Measurements from ENCODE around the gene NR2C2AP. TPM values are rescaled to one million over a fixed set of nuclear protein-coding genes. Genes with fewer than 3 reads are reported as not detected.

NR2C2AP gene
- total and polyA plus RNA-seq, 8 donors: 6.8 to 19.1 (median 9.2) TPM

DNA sequence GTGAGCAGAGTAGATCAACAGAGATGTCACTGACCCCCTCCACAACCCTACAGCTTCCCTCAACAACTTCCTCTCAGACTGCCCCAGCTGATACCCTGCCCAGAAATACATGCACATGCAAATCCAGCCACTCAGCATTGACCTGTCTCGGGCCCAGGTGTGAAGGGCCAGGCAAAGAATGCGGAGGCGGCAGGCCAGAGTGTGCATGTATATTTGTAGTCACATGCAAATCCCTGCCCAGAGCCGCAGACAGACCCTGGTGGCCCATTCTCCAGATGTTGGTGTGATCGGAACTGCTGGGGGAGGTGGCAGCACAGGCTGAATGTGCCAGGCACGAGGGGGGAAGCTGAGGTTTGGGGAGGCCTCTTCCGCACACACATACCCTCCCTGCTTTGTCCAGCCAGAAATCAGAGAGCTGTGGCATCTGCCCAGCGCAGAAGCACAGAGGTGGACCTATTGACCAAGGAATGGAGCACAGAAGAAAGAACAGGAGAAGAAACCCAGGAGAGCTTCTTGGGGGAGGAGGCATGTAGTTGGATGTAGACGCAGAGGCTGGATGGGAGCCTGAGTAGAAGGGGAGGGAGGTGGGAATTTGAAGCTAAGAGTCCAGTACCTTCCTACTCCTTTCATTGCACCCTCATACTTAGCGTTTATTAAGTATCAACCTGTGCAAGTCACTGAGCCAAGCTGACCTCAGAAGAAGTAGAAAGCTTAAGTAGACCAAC, 47.6 kb downstream of the NR2C2AP start:
- intact Hi-C loops (cut with DNase I): no loop called here
- TF ChIP-seq, protein P1, sequence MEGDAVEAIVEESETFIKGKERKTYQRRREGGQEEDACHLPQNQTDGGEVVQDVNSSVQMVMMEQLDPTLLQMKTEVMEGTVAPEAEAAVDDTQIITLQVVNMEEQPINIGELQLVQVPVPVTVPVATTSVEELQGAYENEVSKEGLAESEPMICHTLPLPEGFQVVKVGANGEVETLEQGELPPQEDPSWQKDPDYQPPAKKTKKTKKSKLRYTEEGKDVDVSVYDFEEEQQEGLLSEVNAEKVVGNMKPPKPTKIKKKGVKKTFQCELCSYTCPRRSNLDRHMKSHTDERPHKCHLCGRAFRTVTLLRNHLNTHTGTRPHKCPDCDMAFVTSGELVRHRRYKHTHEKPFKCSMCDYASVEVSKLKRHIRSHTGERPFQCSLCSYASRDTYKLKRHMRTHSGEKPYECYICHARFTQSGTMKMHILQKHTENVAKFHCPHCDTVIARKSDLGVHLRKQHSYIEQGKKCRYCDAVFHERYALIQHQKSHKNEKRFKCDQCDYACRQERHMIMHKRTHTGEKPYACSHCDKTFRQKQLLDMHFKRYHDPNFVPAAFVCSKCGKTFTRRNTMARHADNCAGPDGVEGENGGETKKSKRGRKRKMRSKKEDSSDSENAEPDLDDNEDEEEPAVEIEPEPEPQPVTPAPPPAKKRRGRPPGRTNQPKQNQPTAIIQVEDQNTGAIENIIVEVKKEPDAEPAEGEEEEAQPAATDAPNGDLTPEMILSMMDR (IDR thresholded peaks at IDR 0.05): no peak
- no peak overlapping the region for H3K27ac ChIP-seq
- no peaks in the 10 kb centered on the region for H3K27me3 ChIP-seq
- FAIRE-seq: no peak
- H3K9me3 ChIP-seq: no peaks in the 10 kb centered on the region
- WGBS, 2 donors: 88 to 94% methylated on average over 10 of the region's 10 CpGs
- ATAC-seq: no peak
- H3K36me3 ChIP-seq: no peaks in the 10 kb centered on the region
- H3K4me1 ChIP-seq: no peaks in the 10 kb centered on the region
- no peak for DNase-seq
- no peak overlapping the region for H3K4me3 ChIP-seq

- FAIRE-seq: no peak
Measured at GRCh38 chr19:19154768-19155494, 48.3 kb downstream of the NR2C2AP start.

DNA sequence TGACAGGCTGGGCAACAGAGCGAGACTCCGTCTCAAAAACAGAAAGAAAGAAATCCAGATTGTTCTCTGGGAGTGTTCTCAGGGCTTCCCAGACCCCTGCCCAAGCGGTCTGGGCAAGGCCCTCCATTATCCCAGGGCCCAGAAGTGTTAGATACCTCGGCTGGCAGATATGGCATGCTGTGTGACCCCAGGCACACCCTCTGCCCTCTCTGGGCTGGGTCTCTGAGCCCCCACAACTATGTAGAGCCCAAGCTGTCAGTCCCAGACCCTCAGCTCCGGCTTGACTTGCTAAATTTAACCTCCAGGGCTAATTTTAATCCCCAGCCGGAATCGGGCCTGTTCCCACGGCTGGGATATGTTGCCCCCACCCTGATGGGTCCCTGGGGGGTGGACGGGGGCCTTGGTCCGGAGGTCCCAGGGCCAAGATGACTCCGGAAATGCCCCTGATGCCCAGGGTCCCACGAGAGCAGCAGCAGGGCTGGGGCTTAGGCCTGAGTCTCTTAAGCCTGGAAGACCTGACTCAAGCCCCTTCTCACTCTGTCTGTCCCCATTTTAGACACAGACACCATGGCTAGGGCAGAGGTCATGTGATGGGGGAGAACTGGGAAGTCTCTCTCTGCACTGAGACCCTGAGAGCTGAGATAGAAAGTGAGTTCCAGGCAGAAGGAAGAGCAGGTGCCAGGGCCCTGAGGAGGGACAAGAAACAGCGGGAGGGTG, 50.4 kb downstream of the NR2C2AP start:
- no peak overlapping the region for H3K27ac ChIP-seq
- DNase-seq: no peak
- 74 to 81% methylated on average over 13 of the region's 13 CpGs for WGBS, 2 donors
- no peak for ATAC-seq
- no peaks in the 10 kb centered on the region for H3K27me3 ChIP-seq
- intact Hi-C loops (cut with DNase I): no loop called here
- FAIRE-seq: no peak
- TF ChIP-seq, protein P1 (IDR thresholded peaks at IDR 0.05): no peak
- no peak overlapping the region for H3K4me3 ChIP-seq
- H3K36me3 ChIP-seq: no peaks in the 10 kb centered on the region
- no peaks in the 10 kb centered on the region for H3K4me1 ChIP-seq
- no peaks in the 10 kb centered on the region for H3K9me3 ChIP-seq

More at GRCh38 chr19:19154768-19155494, 48.3 kb downstream of the NR2C2AP start:
- H3K4me1 ChIP-seq: no peaks in the 10 kb centered on the region
- 90 to 93% methylated on average over 6 of the region's 6 CpGs for WGBS, 2 donors
- no peak overlapping the region for H3K27ac ChIP-seq
- TF ChIP-seq, protein P1 (IDR thresholded peaks at IDR 0.05): no peak
- H3K27me3 ChIP-seq: no peaks in the 10 kb centered on the region
- no peak for DNase-seq
- intact Hi-C loops (cut with DNase I): no loop called here
- no peaks in the 10 kb centered on the region for H3K9me3 ChIP-seq
- H3K4me3 ChIP-seq: no peak overlapping the region
- H3K36me3 ChIP-seq: no peaks in the 10 kb centered on the region
- no peak for ATAC-seq

GRCh38 chr19:19151418-19151817, 51.8 kb downstream of the NR2C2AP start:
- FAIRE-seq (no peak), DNase-seq (peak in 1 of 6 donors; percentile 37), ATAC-seq (no peak)
- TF ChIP-seq, protein P1 (IDR thresholded peaks at IDR 0.05): no peak
- H3K9me3 ChIP-seq: no peaks in the 10 kb centered on the region
- H3K4me1 ChIP-seq: no peaks in the 10 kb centered on the region
- 72 to 77% methylated on average over 11 of the region's 11 CpGs for WGBS, 2 donors
- H3K4me3 ChIP-seq: no peak overlapping the region
- H3K36me3 ChIP-seq: no peaks in the 10 kb centered on the region
- no peak overlapping the region for H3K27ac ChIP-seq
- intact Hi-C loops (cut with DNase I): no loop called here
- no peaks in the 10 kb centered on the region for H3K27me3 ChIP-seq

Other genes with a start within 250 kb of the NR2C2AP start
- 10 to 100 TPM; 15.4 to 38.3 (median 23.9) TPM for gene SUGP2, start 169.9 kb downstream of the NR2C2AP start, total RNA-seq
- 10 to 100 TPM; 60.4 to 60.6 TPM for gene SUGP2, start 169.9 kb downstream of the NR2C2AP start, polyA plus RNA-seq
- gene ARMC6, start 169.8 kb downstream of the NR2C2AP start, total RNA-seq: 1 to 10 TPM; 3.1 to 8.8 (median 7.0) TPM
- gene ARMC6, start 169.8 kb downstream of the NR2C2AP start, polyA plus RNA-seq: 10 to 100 TPM; 16.6 to 18.3 TPM
- 1 to 10 TPM; 3.9 to 8.6 (median 5.7) TPM for gene SLC25A42, start 139.4 kb downstream of the NR2C2AP start, total RNA-seq
- 1 to 10 TPM; 7.4 to 8.7 TPM for gene SLC25A42, start 139.4 kb downstream of the NR2C2AP start, polyA plus RNA-seq
- gene TMEM161A, start 64.9 kb downstream of the NR2C2AP start, total RNA-seq: 10 to 100 TPM; 10.5 to 14.6 (median 11.7) TPM
- gene TMEM161A, start 64.9 kb downstream of the NR2C2AP start, polyA plus RNA-seq: 10 to 100 TPM; 35.2 to 35.6 TPM
- 1 to 10 TPM in 2 of 6 donors, under 1 TPM in 4; 0.34 to 1.5 (median 0.89) TPM for gene MEF2B, start 33.2 kb downstream of the NR2C2AP start, total RNA-seq
- gene MEF2B, start 33.2 kb downstream of the NR2C2AP start, polyA plus RNA-seq: 1 to 10 TPM; 1.7 to 2.8 TPM
- 10 to 100 TPM in 4 of 6 donors, 1 to 10 TPM in 2; 7.2 to 13.7 (median 10.3) TPM for gene BORCS8, start 11.3 kb downstream of the NR2C2AP start, total RNA-seq
- 10 to 100 TPM; 25.9 to 28.9 TPM for gene BORCS8, start 11.3 kb downstream of the NR2C2AP start, polyA plus RNA-seq
- 10 to 100 TPM; 21.0 to 40.4 (median 30.8) TPM for gene RFXANK, start 11.2 kb downstream of the NR2C2AP start, total RNA-seq
- 100 to 1,000 TPM in 1 of 2 donors, 10 to 100 TPM in 1; 83.1 to 111 TPM for gene RFXANK, start 11.2 kb downstream of the NR2C2AP start, polyA plus RNA-seq
- gene NCAN, start 8.5 kb upstream of the NR2C2AP start, total RNA-seq: under 1 TPM in 3 of 6 donors, not detected in 3; 0.04 to 0.13 (median 0.06) TPM
- gene NCAN, start 8.5 kb upstream of the NR2C2AP start, polyA plus RNA-seq: under 1 TPM; 0.04 to 0.12 TPM
- under 1 TPM in 5 of 6 donors, not detected in 1; 0.08 to 0.50 (median 0.23) TPM for gene TM6SF2, start 69.9 kb upstream of the NR2C2AP start, total RNA-seq
- 1 to 10 TPM; 1.5 to 1.6 TPM for gene TM6SF2, start 69.9 kb upstream of the NR2C2AP start, polyA plus RNA-seq
- gene SUGP1, start 117.1 kb upstream of the NR2C2AP start, total RNA-seq: 10 to 100 TPM; 14.6 to 24.6 (median 18.2) TPM
- 10 to 100 TPM; 42.8 to 50.3 TPM for gene SUGP1, start 117.1 kb upstream of the NR2C2AP start, polyA plus RNA-seq
- 10 to 100 TPM; 22.6 to 38.8 (median 26.7) TPM for gene MAU2, start 117.4 kb upstream of the NR2C2AP start, total RNA-seq
- gene MAU2, start 117.4 kb upstream of the NR2C2AP start, polyA plus RNA-seq: 10 to 100 TPM; 32.3 to 36.2 TPM
- gene GATAD2A, start 202.3 kb upstream of the NR2C2AP start, total RNA-seq: 10 to 100 TPM; 31.4 to 51.8 (median 41.8) TPM
- gene GATAD2A, start 202.3 kb upstream of the NR2C2AP start, polyA plus RNA-seq: 10 to 100 TPM; 11.9 to 13.1 TPM

Data from pancreas (tissue), 10 donors.